ENCODE results near the gene LHX1.

The LHX1 gene

DNA sequence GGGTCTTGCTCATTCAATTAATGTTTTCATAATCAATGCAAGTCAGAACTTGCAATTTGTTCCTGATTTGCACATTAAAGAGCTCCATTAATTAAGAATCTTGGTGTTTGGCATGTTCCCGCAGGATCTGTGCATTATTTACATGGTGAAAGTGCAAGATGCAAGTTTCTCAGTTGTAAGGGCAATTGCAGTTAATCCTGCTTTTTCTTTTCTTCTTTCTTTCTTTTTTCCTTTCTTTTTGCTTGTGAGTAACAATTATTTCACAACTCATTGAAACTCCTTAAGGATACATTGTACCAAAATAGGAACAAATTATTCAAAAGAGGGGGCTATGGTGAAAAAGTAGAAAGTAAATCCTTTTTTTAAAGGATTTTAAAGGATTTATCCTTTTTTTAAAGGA is 35.6 kb downstream of the LHX1 start:
- DNase-seq = no peak

DNA sequence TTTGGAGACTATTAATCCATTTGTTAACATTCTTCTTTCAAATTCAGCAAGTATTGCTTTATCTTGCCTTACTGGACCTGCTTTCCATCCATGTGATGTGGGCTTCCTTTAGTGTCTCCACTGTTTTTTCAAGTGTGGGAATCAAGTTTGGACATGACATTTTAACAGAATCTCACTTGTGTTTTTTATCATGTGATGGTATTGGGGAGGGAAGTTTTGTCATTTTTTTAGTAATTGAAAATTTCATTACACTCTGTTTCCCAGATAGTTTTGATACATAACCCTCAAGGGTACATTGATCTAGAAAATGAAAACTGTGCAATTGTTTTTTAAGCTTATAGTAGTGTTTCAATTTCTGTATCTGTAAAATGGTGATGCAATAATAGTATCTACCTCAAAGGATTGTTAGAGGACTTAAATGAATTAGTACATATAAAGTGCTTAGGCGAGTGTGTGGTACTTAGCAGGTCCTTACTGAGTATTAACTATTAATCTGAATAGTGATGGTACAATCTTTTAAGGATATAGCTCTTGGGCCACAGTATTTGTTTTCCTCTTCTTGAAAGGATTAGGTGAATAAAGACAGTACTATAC is 38.7 kb downstream of the LHX1 start:
- DNase-seq = no peak

DNA sequence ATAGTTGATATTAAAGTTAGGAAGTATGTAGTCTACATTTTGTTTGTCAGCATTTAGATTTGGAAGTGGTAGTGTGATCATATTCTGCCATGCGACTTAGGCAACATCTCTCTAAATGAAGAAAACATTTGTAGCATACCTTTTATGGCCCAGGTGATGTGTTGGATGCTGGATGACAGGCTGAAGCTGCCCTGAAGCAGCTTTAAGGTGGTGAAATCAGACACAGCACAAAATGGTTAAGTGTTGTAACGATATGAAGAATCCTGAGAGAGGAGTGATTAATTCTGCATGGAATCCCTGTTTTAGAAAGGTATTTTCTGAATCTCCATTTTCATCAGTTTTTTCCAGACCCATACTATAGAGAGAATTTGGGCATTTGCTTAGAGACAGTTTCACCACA is 39.8 kb downstream of the LHX1 start:
- DNase-seq = no peak

DNA sequence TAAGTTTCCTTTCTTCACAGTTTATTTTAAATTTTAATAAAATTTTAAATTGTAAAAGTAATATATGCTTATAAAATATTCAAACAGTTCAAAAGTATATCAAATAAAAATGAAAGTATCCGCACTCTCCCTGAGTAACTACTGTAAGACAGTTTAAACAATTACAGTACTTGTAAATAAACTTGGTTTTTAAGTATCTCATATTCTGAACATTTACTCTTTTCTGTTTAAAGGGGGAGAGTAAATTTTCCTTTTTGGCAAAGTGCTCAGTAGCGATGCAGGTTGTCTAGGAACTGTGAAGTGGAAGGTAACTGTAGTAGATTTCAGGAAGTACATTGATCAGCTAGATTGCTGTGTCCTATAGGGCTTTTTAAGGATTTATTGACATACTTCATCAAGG is 40.3 kb downstream of the LHX1 start:
- DNase-seq = no peak

DNA sequence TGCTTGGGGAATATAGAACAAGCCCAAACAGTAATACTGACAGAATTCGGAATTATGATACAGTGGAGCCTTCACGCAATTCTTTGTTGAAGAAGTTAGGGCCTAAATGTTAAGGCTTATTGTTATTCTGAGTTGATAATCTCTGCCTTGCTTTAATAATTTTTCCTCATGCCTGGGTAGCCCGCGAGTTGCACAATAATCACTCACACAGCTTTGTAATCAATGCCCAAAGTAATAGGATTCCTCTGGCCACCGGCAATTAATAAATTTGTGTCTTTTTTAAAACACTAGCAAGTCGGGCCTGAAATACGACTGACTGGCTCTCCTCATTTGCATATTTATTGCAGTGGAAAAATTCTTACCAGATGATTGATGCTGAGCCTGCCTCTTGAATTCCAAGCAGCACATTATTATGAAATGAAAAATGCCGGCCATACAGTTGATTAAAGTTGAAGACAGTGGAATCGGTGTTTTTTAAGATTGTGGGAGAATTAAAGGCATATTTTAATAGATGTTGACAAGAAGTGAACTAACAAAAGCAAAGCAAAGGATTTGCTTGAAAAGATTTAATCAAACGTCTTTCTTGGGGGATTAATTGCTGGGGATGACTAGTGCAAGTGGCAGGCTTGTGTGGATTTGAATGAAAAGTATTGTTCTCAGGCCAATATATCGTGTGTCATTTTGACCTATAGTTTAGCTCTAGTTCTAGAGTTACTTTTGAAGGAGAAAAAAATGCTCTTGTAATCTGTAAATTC is 41.7 kb downstream of the LHX1 start:
- peak; percentile 39 for DNase-seq

DNA sequence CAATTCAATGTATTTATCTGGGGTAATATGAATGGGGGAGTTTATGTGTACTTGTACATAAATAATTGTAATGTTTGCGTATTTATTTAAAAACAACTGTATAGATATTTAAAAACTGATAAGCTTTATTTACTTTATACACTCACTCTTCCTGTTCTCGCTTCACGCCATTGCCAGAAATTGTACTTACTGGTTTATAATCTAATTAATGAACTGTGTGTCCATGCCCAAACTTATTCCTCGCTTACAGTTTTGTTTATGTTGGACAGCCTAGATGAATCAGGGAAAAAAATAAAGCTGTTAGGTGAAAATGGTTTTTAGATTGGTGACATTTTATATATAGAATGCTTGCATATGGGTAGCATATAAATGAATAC is 42.3 kb downstream of the LHX1 start:
- no peak for DNase-seq

DNA sequence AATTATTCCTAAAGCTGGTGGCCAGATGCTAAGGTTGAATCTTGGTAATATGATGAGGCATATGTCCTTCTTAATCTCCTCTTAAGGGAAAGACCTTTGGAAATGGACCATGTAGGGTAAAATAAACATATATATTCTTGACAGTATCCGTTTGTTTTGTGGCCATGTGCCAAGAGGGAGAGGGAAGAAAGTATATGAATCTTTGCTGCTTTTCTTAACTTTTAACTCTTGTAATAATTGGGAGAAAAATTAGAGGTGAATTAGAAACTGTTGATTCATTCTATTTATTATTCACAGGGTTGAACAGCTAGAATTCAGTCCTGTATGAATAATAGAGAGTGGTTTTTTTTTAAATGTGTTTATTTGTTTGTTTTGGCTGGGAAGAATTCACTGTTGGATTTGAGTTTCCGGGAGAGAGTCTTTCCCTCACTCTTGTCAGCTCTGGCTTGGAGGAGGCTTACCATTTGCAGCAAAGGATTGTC is 43.0 kb downstream of the LHX1 start:
- peak; percentile 15 for DNase-seq

DNA sequence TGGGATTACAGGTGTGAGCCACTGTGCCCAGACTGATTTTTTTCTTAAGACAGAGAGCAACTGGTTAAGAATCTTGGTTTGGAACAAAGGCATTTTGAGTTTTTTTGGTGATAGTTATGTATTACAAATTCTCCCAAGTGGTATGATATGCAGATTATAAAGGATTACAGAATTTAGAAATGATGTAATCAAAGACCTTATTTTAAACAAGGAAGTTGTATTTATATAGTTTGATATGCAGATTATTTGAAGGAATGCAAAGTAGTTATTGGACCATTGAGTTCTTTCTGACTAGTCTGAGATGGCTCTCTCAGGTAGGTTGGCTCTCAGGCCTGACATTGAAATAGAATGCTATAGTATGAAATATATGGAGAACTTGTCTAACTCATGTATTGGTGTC is 46.3 kb downstream of the LHX1 start:
- DNase-seq = no peak

DNA sequence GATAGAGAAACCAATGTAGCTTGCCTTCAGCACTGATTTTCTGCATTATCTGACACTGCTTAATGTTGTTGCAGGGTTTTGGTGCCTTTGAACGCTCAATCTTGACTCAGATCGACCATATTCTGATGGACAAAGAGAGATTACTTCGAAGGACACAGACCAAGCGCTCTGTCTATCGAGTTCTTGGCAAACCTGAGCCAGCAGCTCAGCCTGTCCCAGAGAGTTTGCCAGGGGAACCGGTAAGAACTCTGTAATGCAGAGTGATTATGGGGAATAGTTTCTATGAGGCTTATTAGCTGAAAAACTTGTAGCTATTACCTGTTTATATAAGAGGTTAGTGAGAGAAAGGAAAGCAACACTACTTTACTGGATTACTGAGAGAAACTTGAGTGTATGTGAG is 51.9 kb downstream of the LHX1 start:
- no peak for DNase-seq

DNA sequence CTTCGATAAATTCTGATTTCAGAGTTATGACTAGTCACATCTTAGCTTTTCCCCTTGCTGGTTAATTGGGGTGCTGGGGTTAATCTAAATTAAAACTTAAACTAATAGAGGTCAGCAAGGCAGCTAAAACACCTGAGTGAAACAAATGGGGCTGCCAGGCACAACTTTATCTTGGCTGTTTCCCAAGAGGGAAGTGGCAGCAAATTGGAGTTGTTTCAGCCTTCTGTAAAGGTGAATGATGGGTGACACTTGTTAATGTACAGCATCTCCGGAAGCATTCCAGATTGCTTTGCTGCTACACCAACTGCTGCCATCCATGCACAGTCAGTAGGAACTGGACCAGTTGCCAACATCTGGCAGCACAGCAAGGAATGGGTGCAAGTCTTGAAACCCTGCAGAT is 55.4 kb downstream of the LHX1 start:
- no peak for DNase-seq

DNA sequence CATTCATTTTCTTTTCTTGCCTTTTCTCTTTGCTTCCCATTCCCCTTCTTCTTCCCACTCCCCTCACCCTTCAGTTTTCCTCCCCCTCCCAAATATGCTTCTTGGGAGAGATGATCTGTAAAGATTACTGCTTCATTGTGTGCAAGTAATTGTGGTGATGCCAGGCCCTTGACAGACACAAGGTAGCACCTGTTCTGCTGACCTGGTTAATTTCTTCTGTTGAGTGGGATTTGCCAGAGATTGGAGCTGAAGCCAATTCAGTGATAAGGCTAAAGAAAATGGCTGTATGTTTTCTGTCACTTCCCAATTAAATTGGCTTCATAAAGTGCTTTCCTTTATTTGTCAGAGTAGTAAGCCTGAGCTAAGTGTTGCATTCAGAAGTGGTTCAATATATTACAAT is 56.0 kb downstream of the LHX1 start:
- DNase-seq = no peak

Data from fibroblast of skin of right biceps (primary cell).